Activated naive CD8-positive, alpha-beta T cell treated with anti-CD3 and anti-CD28 coated beads, Interleukin-2, amount 10 ng/mL, durations not matched to agents 7 days and 5 days (primary cell): Measurements from ENCODE around the gene UROC1. TPM values are rescaled to one million over a fixed set of nuclear protein-coding genes. Genes with fewer than 3 reads are reported as not detected.
A peak's percentile ranks its signal among the peaks of the same experiment; 100 is the strongest.

ENCODE experiments used
- ATAC-seq: fragments of 150-1000 bp; cut with Tn5 transposase; one replicate; pipeline ENCODE4 v1.10.0; 2021; ENCODE audit warnings: low read depth, moderate library complexity
- POLR2A ChIA-PET: fragments of 350-600 bp; sonication (Branson Sonifier 250); formaldehyde crosslinking; loops from one replicate; lab custom pipeline; 2021; ENCODE audit warnings: antibody characterized with exemption; lab: Charles Lee
- DNase-seq: peaks from one replicate; pipeline ENCODE4 v3.0.0; 2021
- H3K27ac Mint-ChIP-seq: one replicate; pipeline ENCODE4 v1.8.0; 2022; ENCODE audit warnings: mild to moderate bottlenecking, mixed read lengths
- H3K27me3 Mint-ChIP-seq: one replicate; pipeline ENCODE4 v1.8.0; 2022; ENCODE audit warnings: mild to moderate bottlenecking, moderate library complexity, mixed read lengths
- H3K36me3 Mint-ChIP-seq: one replicate; pipeline ENCODE4 v1.8.0; 2021; ENCODE audit warnings: mild to moderate bottlenecking, mixed read lengths
- H3K4me1 Mint-ChIP-seq: one replicate; pipeline ENCODE4 v1.8.0; 2021; ENCODE audit warnings: mixed read lengths
- H3K4me3 Mint-ChIP-seq: one replicate; pipeline ENCODE4 v1.8.0; 2022; ENCODE audit warnings: mild to moderate bottlenecking, moderate library complexity, mixed read lengths
- H3K9me3 Mint-ChIP-seq: one replicate; pipeline ENCODE4 v1.8.0; 2021; ENCODE audit warnings: mixed read lengths
- total RNA-seq, 2 experiments: library from RNA; stranded (reverse); gene quantifications; one replicate each; pipeline ENCODE4 v1.2.3, GENCODE V29; 2021

Gene UROC1
- total RNA-seq, 2 experiments from 2014 or later, result not detected

- no peak overlapping the region for H3K4me3 Mint-ChIP-seq
- H3K27me3 Mint-ChIP-seq, result peaks cover 10% of the 10 kb centered on the region
- no peak for ATAC-seq
- peak; percentile 19 for DNase-seq
- no peaks in the 10 kb centered on the region for H3K4me1 Mint-ChIP-seq
- POLR2A ChIA-PET, result no interaction called here
- H3K36me3 Mint-ChIP-seq, result no peaks in the 10 kb centered on the region
- no peaks in the 10 kb centered on the region for H3K9me3 Mint-ChIP-seq
- no peak overlapping the region for H3K27ac Mint-ChIP-seq
Measured at GRCh38 chr3:126551839-126552687, 34.5 kb upstream of the UROC1 start.

- no peak for ATAC-seq
- peaks cover 12% of the 10 kb centered on the region for H3K27me3 Mint-ChIP-seq
- H3K4me3 Mint-ChIP-seq, result no peak overlapping the region
- POLR2A ChIA-PET, result no interaction called here
- peak; percentile 8 for DNase-seq
- H3K27ac Mint-ChIP-seq, result no peak overlapping the region
- H3K4me1 Mint-ChIP-seq, result no peaks in the 10 kb centered on the region
- H3K36me3 Mint-ChIP-seq, result no peaks in the 10 kb centered on the region
- H3K9me3 Mint-ChIP-seq, result no peaks in the 10 kb centered on the region
Measured at GRCh38 chr3:126551121-126551838, 33.7 kb upstream of the UROC1 start.

GRCh38 chr3:126550488-126551051, 33.0 kb upstream of the UROC1 start:
- no peak for ATAC-seq
- Mint-ChIP-seq H3K27ac (no peak overlapping the region), H3K4me1 (no peaks in the 10 kb centered on the region), H3K27me3 (peaks cover 12% of the 10 kb centered on the region), H3K9me3 (no peaks in the 10 kb centered on the region), H3K36me3 (no peaks in the 10 kb centered on the region), H3K4me3 (no peak overlapping the region)
- POLR2A ChIA-PET, result no interaction called here
- DNase-seq, result peak; percentile 17

GRCh38 chr3:126549861-126550487, 32.4 kb upstream of the UROC1 start:
- H3K27me3 Mint-ChIP-seq, result peaks cover 12% of the 10 kb centered on the region
- no peaks in the 10 kb centered on the region for H3K36me3 Mint-ChIP-seq
- POLR2A ChIA-PET, result no interaction called here
- peak; percentile 21 for DNase-seq
- H3K4me1 Mint-ChIP-seq, result no peaks in the 10 kb centered on the region
- no peaks in the 10 kb centered on the region for H3K9me3 Mint-ChIP-seq
- H3K4me3 Mint-ChIP-seq, result no peak overlapping the region
- ATAC-seq, result no peak
- no peak overlapping the region for H3K27ac Mint-ChIP-seq

GRCh38 chr3:126548556-126549466, 31.2 kb upstream of the UROC1 start:
- H3K27me3 Mint-ChIP-seq, result peaks cover 12% of the 10 kb centered on the region
- no peak for ATAC-seq
- no peak overlapping the region for H3K27ac Mint-ChIP-seq
- H3K4me1 Mint-ChIP-seq, result no peaks in the 10 kb centered on the region
- no peaks in the 10 kb centered on the region for H3K36me3 Mint-ChIP-seq
- POLR2A ChIA-PET, result no interaction called here
- DNase-seq, result peak; percentile 7
- H3K9me3 Mint-ChIP-seq, result no peaks in the 10 kb centered on the region
- no peak overlapping the region for H3K4me3 Mint-ChIP-seq

GRCh38 chr3:126547721-126548120, 30.1 kb upstream of the UROC1 start:
- no peaks in the 10 kb centered on the region for H3K9me3 Mint-ChIP-seq
- no peaks in the 10 kb centered on the region for H3K4me1 Mint-ChIP-seq
- POLR2A ChIA-PET, result no interaction called here
- DNase-seq (no peak), ATAC-seq (no peak)
- H3K27ac Mint-ChIP-seq, result no peak overlapping the region
- no peak overlapping the region for H3K4me3 Mint-ChIP-seq
- H3K27me3 Mint-ChIP-seq, result peaks cover 12% of the 10 kb centered on the region
- H3K36me3 Mint-ChIP-seq, result no peaks in the 10 kb centered on the region

GRCh38 chr3:126546549-126547239, 29.1 kb upstream of the UROC1 start:
- Mint-ChIP-seq H3K9me3 (no peaks in the 10 kb centered on the region), H3K4me3 (no peak overlapping the region), H3K4me1 (no peaks in the 10 kb centered on the region), H3K36me3 (no peaks in the 10 kb centered on the region), H3K27ac (no peak overlapping the region), H3K27me3 (peaks cover 12% of the 10 kb centered on the region)
- DNase-seq (peak; percentile 4), ATAC-seq (no peak)
- POLR2A ChIA-PET, result no interaction called here

- H3K9me3 Mint-ChIP-seq, result no peaks in the 10 kb centered on the region
- DNase-seq (peak; percentile 1), ATAC-seq (no peak)
- H3K27ac Mint-ChIP-seq, result no peak overlapping the region
- H3K27me3 Mint-ChIP-seq, result peaks cover 13% of the 10 kb centered on the region
- H3K4me3 Mint-ChIP-seq, result no peak overlapping the region
- POLR2A ChIA-PET, result no interaction called here
- no peaks in the 10 kb centered on the region for H3K36me3 Mint-ChIP-seq
- peaks cover under 1% of the 10 kb centered on the region for H3K4me1 Mint-ChIP-seq
Measured at GRCh38 chr3:126546013-126546412, 28.4 kb upstream of the UROC1 start.

- DNase-seq (peak; percentile 4), ATAC-seq (no peak)
- H3K27me3 Mint-ChIP-seq, result peaks cover 16% of the 10 kb centered on the region
Measured at GRCh38 chr3:126545544-126545943, 28.0 kb upstream of the UROC1 start.

GRCh38 chr3:126544596-126545281, 27.2 kb upstream of the UROC1 start:
- no peak overlapping the region for H3K4me3 Mint-ChIP-seq
- H3K27ac Mint-ChIP-seq, result no peak overlapping the region
- H3K36me3 Mint-ChIP-seq, result no peaks in the 10 kb centered on the region
- POLR2A ChIA-PET, result no interaction called here
- peaks cover 7% of the 10 kb centered on the region for H3K4me1 Mint-ChIP-seq
- peak; percentile 17 for DNase-seq
- no peak for ATAC-seq
- peaks cover 14% of the 10 kb centered on the region for H3K27me3 Mint-ChIP-seq
- peaks cover 3% of the 10 kb centered on the region for H3K9me3 Mint-ChIP-seq

More at GRCh38 chr3:126545544-126545943, 28.0 kb upstream of the UROC1 start:
- Mint-ChIP-seq H3K4me3 (no peak overlapping the region), H3K4me1 (peaks cover 3% of the 10 kb centered on the region), H3K9me3 (no peaks in the 10 kb centered on the region), H3K27ac (no peak overlapping the region), H3K36me3 (no peaks in the 10 kb centered on the region)
- POLR2A ChIA-PET, result no interaction called here

- no peak overlapping the region for H3K27ac Mint-ChIP-seq
- H3K36me3 Mint-ChIP-seq, result no peaks in the 10 kb centered on the region
- H3K4me1 Mint-ChIP-seq, result peaks cover 7% of the 10 kb centered on the region
- ATAC-seq (no peak), DNase-seq (peak; percentile 10)
- H3K27me3 Mint-ChIP-seq, result peaks cover 14% of the 10 kb centered on the region
- POLR2A ChIA-PET, result no interaction called here
- H3K9me3 Mint-ChIP-seq, result peaks cover 3% of the 10 kb centered on the region
- no peak overlapping the region for H3K4me3 Mint-ChIP-seq
Measured at GRCh38 chr3:126543457-126544061, 26.0 kb upstream of the UROC1 start.
